ENCODE measurements around the gene VIM. TPM values are rescaled to one million over a fixed set of nuclear protein-coding genes. Genes with fewer than 3 reads are reported as not detected.

Gene VIM
- total RNA-seq: 10,114 and 13,373 TPM in 2 replicates

GRCh38 chr10:17228091-17229015 is at the start of gene VIM:
Gene VIM, plus strand, starts transcription at chr10:17228241. Its CDS starts 1,182 bp downstream, at chr10:17229423.

DNA sequence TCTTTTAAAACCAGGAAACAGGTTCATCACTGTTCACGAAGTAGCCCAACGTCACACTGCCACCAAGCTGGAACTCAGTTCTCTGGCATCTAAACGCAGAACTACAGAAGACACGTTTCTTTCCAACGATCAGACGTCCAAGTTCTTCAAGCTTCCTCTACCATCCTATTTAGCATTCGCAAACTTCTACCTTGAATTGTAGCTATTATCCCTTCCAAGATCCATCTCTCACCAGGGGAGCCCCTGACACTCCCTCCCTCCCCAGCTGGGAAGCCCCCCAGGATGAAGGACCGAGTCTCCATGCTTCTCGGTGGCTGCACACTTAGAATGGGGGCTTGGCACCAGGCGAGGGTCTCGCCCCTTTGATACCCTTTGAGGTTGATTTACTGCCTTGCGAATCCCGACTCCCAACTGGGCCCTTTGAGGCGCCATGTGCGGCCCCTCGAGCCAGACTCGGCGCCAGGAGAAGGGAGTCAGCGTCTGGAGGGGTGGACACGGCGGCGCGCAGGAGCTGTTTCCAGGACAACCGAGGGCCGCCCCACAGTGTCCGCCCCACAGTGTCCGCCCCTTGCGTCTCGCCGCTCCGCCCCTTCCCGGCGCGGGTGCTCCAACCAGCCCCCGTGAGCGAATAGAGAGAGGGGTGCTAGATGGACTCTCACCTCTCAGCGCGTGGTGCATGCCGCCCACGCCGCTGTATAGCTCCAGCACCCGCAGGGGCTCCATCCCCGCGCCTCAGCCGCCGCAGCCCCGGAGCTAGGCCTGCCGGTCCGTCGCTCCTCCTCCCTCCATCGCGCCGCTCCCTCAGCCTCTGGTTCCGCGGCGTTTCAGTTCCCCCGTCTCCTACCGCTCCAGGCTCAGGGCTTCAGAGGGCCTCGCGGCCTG is 26.9 kb upstream of the VIM start, which contains the start of gene TRDMT1:
Gene TRDMT1, minus strand, starts transcription at position 761 of the 882 bp plus-strand sequence. Its CDS starts 38 bp downstream, at position 723.

Other genes with a start within 250 kb of the VIM start
- 7.1 and 11.8 TPM in 2 replicates for gene CUBN, start 98.4 kb upstream of the VIM start, total RNA-seq
- 10.1 and 13.9 TPM in 2 replicates for gene TRDMT1, start 26.6 kb upstream of the VIM start, total RNA-seq
- 2.0 and 8.5 TPM in 2 replicates for gene ST8SIA6, start 226.4 kb downstream of the VIM start, total RNA-seq

Measured in vein endothelial cell (primary cell).